Endothelial cell of umbilical vein (primary cell): Measurements from ENCODE around the gene GCH1.

ENCODE experiments used
- EZH2 ChIP-seq: IDR thresholded peaks from 2 replicates; pipeline ENCODE4 v1.6.1; 2012; ENCODE audit warnings: borderline replicate concordance, low read depth, mild to moderate bottlenecking, moderate library complexity, low read length, inconsistent platforms; ENCODE audit not compliant: severe bottlenecking
- FOS ChIP-seq: IDR thresholded peaks from 2 replicates; pipeline ENCODE4 v1.6.1; 2011; ENCODE audit warnings: mild to moderate bottlenecking, low read length, moderate library complexity, borderline replicate concordance; ENCODE audit not compliant: insufficient read depth
- GATA2 ChIP-seq: IDR thresholded peaks from 2 replicates; pipeline ENCODE4 v1.7.0; 2011; ENCODE audit warnings: low read depth, mild to moderate bottlenecking, moderate library complexity, mixed read lengths, low read length; ENCODE audit not compliant: insufficient read length, insufficient read depth
- JUN ChIP-seq: IDR thresholded peaks from 2 replicates; pipeline ENCODE4 v1.6.1; 2011; ENCODE audit warnings: borderline replicate concordance, low read depth; ENCODE audit not compliant: insufficient read length, insufficient read depth
- MYC ChIP-seq: IDR thresholded peaks from one replicate; pipeline ENCODE4 v1.6.1; 2011; ENCODE audit warnings: mild to moderate bottlenecking, low read depth, low read length
- POLR2A ChIP-seq: IDR thresholded peaks from 2 replicates; pipeline ENCODE4 v1.6.1; 2012; ENCODE audit warnings: low read depth, mild to moderate bottlenecking, control low read depth, low read length
- POLR2AphosphoS5 ChIP-seq: IDR thresholded peaks from 2 replicates; pipeline ENCODE4 v1.6.1; 2012; ENCODE audit warnings: low read depth, mild to moderate bottlenecking, control low read depth, low read length, moderate library complexity; ENCODE audit not compliant: insufficient read depth
- TF ChIP-seq, protein P1 (sequence below), 2 donors: IDR thresholded peaks; 1 replicate in 1 of 2; 2 replicates in 1 of 2; pipeline ENCODE4 v1.5.1; 2011; ENCODE audit warnings: low read length in 2 of 2, mild to moderate bottlenecking in 2 of 2, moderate library complexity in 2 of 2, control low read depth in 1 of 2, inconsistent platforms in 1 of 2, low read depth in 1 of 2; ENCODE audit not compliant: insufficient read depth in 1 of 2; ENCODE audit errors: extremely low read depth in 1 of 2
- TF ChIP-seq, protein P2 (sequence below): IDR thresholded peaks from 2 replicates; pipeline ENCODE4 v1.6.1; 2011; ENCODE audit not compliant: insufficient read depth, insufficient read length

DNA sequence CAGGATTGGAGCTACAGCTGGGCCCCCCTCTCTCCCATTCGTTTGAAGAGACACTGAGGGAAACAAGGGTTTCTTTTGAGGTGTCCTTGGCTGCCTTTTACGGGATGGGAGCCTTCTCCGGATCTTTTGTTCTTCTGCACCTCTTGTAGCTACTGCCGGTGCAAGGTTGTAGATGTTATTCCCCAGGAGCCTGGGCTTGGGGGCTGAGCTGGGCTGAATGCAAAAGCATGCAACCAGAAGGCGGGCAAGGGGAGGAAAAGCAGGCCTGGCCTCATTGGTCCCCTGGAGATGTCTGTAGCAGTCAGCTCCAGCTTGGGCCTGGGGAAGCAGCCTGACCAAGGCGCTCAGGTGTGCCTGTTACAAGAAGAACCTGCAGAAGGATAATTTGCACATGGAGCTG is 110.3 kb downstream of the GCH1 start:
- TF ChIP-seq POLR2A (no peak), POLR2AphosphoS5 (no peak), JUN (no peak), MYC (no peak), EZH2 (no peak), FOS (no peak), GATA2 (no peak)
- TF ChIP-seq, protein P1, sequence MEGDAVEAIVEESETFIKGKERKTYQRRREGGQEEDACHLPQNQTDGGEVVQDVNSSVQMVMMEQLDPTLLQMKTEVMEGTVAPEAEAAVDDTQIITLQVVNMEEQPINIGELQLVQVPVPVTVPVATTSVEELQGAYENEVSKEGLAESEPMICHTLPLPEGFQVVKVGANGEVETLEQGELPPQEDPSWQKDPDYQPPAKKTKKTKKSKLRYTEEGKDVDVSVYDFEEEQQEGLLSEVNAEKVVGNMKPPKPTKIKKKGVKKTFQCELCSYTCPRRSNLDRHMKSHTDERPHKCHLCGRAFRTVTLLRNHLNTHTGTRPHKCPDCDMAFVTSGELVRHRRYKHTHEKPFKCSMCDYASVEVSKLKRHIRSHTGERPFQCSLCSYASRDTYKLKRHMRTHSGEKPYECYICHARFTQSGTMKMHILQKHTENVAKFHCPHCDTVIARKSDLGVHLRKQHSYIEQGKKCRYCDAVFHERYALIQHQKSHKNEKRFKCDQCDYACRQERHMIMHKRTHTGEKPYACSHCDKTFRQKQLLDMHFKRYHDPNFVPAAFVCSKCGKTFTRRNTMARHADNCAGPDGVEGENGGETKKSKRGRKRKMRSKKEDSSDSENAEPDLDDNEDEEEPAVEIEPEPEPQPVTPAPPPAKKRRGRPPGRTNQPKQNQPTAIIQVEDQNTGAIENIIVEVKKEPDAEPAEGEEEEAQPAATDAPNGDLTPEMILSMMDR (IDR thresholded peaks at IDR 0.05; ENCODE audit: extremely low read depth in 1 of 2, insufficient read depth in 1 of 2, low read depth in 1 of 2, low read length in 2 of 2) = no peak
- TF ChIP-seq, protein P2, sequence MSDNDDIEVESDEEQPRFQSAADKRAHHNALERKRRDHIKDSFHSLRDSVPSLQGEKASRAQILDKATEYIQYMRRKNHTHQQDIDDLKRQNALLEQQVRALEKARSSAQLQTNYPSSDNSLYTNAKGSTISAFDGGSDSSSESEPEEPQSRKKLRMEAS = no peak
